GM21717 (cell line): Measurements from ENCODE around the gene PALMD.

Experiments used
- ATAC-seq: cut with Tn5 transposase; IDR thresholded peaks from one replicate; pipeline ENCODE4 v1.9.1; 2021; ENCODE audit warnings: mild to moderate bottlenecking, moderate library complexity; ENCODE audit not compliant: unreplicated experiment

Gene PALMD

GRCh38 chr1:99634971-99635624, 10.8 kb upstream of the PALMD start:
- ATAC-seq = no peak

GRCh38 chr1:99635664-99636063, 10.2 kb upstream of the PALMD start:
- ATAC-seq = no peak

- ATAC-seq = no peak
Observed at GRCh38 chr1:99636647-99637175, 9.2 kb upstream of the PALMD start.

- no peak for ATAC-seq
Observed at GRCh38 chr1:99638853-99639252, 7.1 kb upstream of the PALMD start.

GRCh38 chr1:99639408-99639807, 6.5 kb upstream of the PALMD start:
- ATAC-seq = no peak

- ATAC-seq = no peak
Observed at GRCh38 chr1:99639945-99640344, 6.0 kb upstream of the PALMD start.

- no peak for ATAC-seq
Observed at GRCh38 chr1:99640672-99641071, 5.2 kb upstream of the PALMD start.

- ATAC-seq = no peak
Observed at GRCh38 chr1:99641558-99641957, 4.4 kb upstream of the PALMD start.

GRCh38 chr1:99642053-99642452, 3.9 kb upstream of the PALMD start:
- ATAC-seq = no peak

GRCh38 chr1:99643021-99643779, 2.7 kb upstream of the PALMD start:
- ATAC-seq = no peak

GRCh38 chr1:99644279-99645004, 1.5 kb upstream of the PALMD start:
- ATAC-seq = no peak

GRCh38 chr1:99645203-99645602, 710 bp upstream of the PALMD start:
- ATAC-seq = no peak

- no peak for ATAC-seq
Observed at GRCh38 chr1:99646868-99647267, 955 bp downstream of the PALMD start.

GRCh38 chr1:99647490-99647889, 1.6 kb downstream of the PALMD start:
- no peak for ATAC-seq

GRCh38 chr1:99648107-99648506, 2.2 kb downstream of the PALMD start:
- ATAC-seq = no peak

- no peak for ATAC-seq
Observed at GRCh38 chr1:99650030-99650429, 4.1 kb downstream of the PALMD start.

- no peak for ATAC-seq
Observed at GRCh38 chr1:99650773-99651437, 5.0 kb downstream of the PALMD start.

GRCh38 chr1:99652881-99653281, 7.0 kb downstream of the PALMD start:
- no peak for ATAC-seq

- ATAC-seq = no peak
Observed at GRCh38 chr1:99655376-99655775, 9.5 kb downstream of the PALMD start.

- no peak for ATAC-seq
Observed at GRCh38 chr1:99656701-99657100, 10.8 kb downstream of the PALMD start.
